HEK293 (cell line): ENCODE measurements around the gene SNRNP40.

Experiments
- ZNF629 ChIP-seq: fragments of 450-650 bp; formaldehyde crosslinking; IDR thresholded peaks from 2 replicates; pipeline ENCODE4 v1.5.1; 2017; ENCODE audit warnings: missing biosample characterization, missing genetic modification characterization
- TF ChIP-seq, protein P1 (sequence below): fragments of 450-650 bp; formaldehyde crosslinking; IDR thresholded peaks from 2 replicates; pipeline ENCODE4 v1.5.1; 2016; ENCODE audit warnings: missing biosample characterization, missing genetic modification characterization

DNA sequence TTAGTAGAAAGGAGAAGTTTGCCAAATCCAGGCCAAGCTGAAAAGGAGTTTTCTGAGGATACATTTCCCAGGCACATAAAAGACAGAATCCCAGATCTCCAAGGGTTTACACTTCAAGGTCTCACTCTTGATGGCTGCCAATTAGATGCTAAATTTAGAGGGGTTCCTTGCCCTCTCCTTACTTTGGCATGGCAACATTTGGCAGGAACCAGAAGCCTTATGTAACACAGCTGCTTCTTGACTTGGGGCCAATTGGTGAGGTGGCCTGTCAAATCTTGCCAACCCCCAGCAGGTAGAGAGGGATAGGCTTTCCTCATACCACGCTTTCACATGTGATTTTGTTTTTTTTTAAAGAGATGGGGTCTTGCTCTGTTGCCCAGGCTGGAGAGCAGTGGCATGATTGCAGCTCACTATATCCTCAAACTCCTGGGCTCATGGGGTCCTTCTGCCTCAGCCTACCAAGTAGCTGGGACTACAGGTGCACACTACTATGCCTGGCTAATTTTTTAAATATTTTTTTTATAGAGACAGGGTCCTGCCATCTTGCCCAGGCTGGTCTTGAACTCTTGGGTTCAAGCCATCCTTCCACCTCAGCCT is 31.7 kb downstream of the SNRNP40 start:
- TF ChIP-seq, protein P1, sequence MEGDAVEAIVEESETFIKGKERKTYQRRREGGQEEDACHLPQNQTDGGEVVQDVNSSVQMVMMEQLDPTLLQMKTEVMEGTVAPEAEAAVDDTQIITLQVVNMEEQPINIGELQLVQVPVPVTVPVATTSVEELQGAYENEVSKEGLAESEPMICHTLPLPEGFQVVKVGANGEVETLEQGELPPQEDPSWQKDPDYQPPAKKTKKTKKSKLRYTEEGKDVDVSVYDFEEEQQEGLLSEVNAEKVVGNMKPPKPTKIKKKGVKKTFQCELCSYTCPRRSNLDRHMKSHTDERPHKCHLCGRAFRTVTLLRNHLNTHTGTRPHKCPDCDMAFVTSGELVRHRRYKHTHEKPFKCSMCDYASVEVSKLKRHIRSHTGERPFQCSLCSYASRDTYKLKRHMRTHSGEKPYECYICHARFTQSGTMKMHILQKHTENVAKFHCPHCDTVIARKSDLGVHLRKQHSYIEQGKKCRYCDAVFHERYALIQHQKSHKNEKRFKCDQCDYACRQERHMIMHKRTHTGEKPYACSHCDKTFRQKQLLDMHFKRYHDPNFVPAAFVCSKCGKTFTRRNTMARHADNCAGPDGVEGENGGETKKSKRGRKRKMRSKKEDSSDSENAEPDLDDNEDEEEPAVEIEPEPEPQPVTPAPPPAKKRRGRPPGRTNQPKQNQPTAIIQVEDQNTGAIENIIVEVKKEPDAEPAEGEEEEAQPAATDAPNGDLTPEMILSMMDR (tag by site-specific recombination), result no peak
- TF ChIP-seq ZNF629 (tag by site-specific recombination), result no peak
